HG03558 (cell line): ENCODE measurements around the gene KIF6.

ENCODE experiments used
- ATAC-seq: cut with Tn5 transposase; IDR thresholded peaks from one replicate; pipeline ENCODE4 v1.9.1; 2021; ENCODE audit warnings: moderate number of reproducible peaks; ENCODE audit not compliant: unreplicated experiment; ENCODE audit errors: extremely low read depth

KIF6 gene

GRCh38 chr6:39366931-39367618 lies 358.1 kb downstream of the KIF6 start:
- no peak for ATAC-seq

- ATAC-seq: no peak
These were observed 359.7 kb downstream of the KIF6 start for GRCh38 chr6:39365281-39366074.

- no peak for ATAC-seq
These were observed 361.9 kb downstream of the KIF6 start for GRCh38 chr6:39363280-39363679.

- no peak for ATAC-seq
These were observed 362.7 kb downstream of the KIF6 start for GRCh38 chr6:39362487-39362865.

- ATAC-seq: no peak
These were observed 363.3 kb downstream of the KIF6 start for GRCh38 chr6:39361657-39362486.

- no peak for ATAC-seq
These were observed 364.8 kb downstream of the KIF6 start for GRCh38 chr6:39360378-39360777.

- ATAC-seq: no peak
These were observed 367.1 kb downstream of the KIF6 start for GRCh38 chr6:39357998-39358686.

GRCh38 chr6:39353698-39354315 lies 371.4 kb downstream of the KIF6 start:
- ATAC-seq: no peak

GRCh38 chr6:39350723-39351505 lies 374.3 kb downstream of the KIF6 start:
- ATAC-seq: no peak

- no peak for ATAC-seq
These were observed 376.5 kb downstream of the KIF6 start for GRCh38 chr6:39348740-39349139.

- ATAC-seq: no peak
These were observed 377.2 kb downstream of the KIF6 start for GRCh38 chr6:39347906-39348585.

- ATAC-seq: no peak
These were observed 378.0 kb downstream of the KIF6 start for GRCh38 chr6:39347206-39347605.

- no peak for ATAC-seq
These were observed 380.4 kb downstream of the KIF6 start for GRCh38 chr6:39344821-39345280.

- no peak for ATAC-seq
These were observed 381.8 kb downstream of the KIF6 start for GRCh38 chr6:39343396-39343870.

GRCh38 chr6:39342692-39343395 lies 382.4 kb downstream of the KIF6 start:
- no peak for ATAC-seq

- ATAC-seq: no peak
These were observed 383.3 kb downstream of the KIF6 start for GRCh38 chr6:39341937-39342336.

- ATAC-seq: no peak
These were observed 383.9 kb downstream of the KIF6 start for GRCh38 chr6:39341352-39341751.
